Activated CD4-positive, alpha-beta T cell treated with anti-CD3 and anti-CD28 coated beads, Interleukin-2, amount 10 ng/mL, durations not matched to agents 7 days and 5 days (primary cell): ENCODE data around the gene SPZ1. TPM values are rescaled to one million over a fixed set of nuclear protein-coding genes. Genes with fewer than 3 reads are reported as not detected.

Experiments
- total RNA-seq, 2 experiments: library from RNA; stranded (reverse); gene quantifications; one replicate each; pipeline ENCODE4 v1.2.3, GENCODE V29; 2021

SPZ1 gene
- total RNA-seq, 2 experiments from 2014 or later: not detected

Other genes starting within 250 kb of the SPZ1 start
- 10 to 100 TPM; 85.7 to 88.8 TPM for gene SERINC5, start 64.0 kb upstream of the SPZ1 start, total RNA-seq
- 10 to 100 TPM in 1 of 2 experiments, 1 to 10 TPM in 1; 9.3 to 12.3 TPM for gene ZFYVE16, start 88.1 kb downstream of the SPZ1 start, total RNA-seq
- gene FAM151B, start 168.1 kb downstream of the SPZ1 start, total RNA-seq: under 1 TPM; 0.15 to 0.52 TPM